ENCODE results near the gene EPS8L2.
"Not testable (repeated sequence)": the region's sequence is repeated elsewhere in the genome, so short reads cannot be mapped to it uniquely, and the experiment has no call there.

EPS8L2 gene

GRCh38 chr11:725624-726202 lies 19.7 kb downstream of the EPS8L2 start:
- no peak for DNase-seq (ENCODE audit: low read depth, low spot score)

- no peak for DNase-seq (ENCODE audit: low read depth, low spot score)
Observed at GRCh38 chr11:726278-727220, 20.5 kb downstream of the EPS8L2 start.

GRCh38 chr11:727281-727701 lies 21.3 kb downstream of the EPS8L2 start:
- no peak for DNase-seq (ENCODE audit: low read depth, low spot score)

DNA sequence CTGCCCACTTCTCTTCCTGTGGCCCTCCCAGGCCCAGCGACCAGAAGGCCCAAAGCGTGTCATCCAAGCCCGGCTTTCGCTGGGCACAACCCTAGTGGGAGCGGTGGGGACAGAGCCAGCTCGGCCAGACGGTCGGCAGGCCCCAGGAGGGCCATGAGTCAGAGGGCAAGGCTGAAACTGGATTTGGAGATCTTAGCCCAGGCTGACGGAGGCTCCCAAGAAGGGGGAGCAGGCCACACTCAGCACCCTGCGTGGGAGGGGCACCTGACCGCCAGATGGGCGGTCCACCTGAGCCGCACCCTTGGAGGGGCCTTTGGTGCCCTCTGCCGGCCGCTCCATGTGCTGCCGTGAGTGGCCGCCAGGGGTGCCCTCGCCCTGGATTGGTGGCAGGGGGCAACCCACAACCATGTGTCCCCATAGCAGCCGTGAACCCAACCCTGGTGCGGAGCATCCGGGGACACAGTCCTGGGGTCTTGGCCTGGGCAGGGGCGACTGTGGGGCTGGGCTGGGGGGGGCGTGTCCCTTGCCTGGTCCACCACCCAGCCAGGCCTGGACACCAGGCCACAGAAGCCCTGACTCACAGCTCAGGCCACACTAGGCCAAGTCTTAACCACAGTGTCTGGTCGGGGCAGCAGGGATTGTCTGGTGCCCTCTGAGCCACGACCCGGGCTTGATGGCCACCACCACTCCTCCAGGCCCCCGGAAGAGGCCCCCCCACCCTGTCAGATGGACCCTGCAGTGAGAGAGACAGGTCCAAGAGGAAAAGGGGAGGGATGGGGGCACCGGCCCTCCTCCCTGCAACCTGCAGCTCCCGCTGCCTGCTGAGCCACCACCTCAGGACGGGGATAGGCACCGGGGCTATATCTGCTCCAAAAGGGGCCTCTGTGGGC lies 22.1 kb downstream of the EPS8L2 start:
- DNase-seq (ENCODE audit: low read depth, low spot score) = peak; percentile 87

DNA sequence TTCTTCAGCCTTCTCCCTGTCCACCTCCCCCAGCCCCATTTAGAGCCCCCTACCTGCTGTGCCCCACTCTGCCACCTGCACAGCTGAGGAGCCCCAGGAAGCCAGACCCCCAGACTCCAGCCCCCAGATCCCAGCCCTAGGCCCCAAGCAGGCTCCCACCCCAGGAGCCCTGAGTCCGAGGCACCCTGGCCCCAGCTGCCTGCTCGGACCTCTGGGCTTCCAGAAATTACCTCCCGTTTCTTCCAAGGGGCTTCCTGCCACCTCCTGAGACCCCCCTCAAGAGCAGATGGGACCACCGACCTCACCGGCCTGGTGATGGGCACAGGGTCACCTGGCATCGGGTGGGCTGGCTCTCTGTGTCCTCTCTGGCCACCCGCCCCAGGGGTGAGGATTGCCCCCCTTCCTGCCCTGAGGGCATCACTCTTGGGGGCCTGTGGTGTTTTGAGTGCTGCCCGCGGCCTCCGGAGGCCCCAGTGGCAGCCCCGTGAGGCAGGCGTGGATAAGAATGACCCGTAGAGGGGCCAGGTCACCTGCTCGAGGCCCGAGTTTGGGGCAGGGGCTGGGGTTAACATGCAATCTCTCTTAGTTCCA lies 23.0 kb downstream of the EPS8L2 start:
- DNase-seq (ENCODE audit: low read depth, low spot score) = no peak

DNA sequence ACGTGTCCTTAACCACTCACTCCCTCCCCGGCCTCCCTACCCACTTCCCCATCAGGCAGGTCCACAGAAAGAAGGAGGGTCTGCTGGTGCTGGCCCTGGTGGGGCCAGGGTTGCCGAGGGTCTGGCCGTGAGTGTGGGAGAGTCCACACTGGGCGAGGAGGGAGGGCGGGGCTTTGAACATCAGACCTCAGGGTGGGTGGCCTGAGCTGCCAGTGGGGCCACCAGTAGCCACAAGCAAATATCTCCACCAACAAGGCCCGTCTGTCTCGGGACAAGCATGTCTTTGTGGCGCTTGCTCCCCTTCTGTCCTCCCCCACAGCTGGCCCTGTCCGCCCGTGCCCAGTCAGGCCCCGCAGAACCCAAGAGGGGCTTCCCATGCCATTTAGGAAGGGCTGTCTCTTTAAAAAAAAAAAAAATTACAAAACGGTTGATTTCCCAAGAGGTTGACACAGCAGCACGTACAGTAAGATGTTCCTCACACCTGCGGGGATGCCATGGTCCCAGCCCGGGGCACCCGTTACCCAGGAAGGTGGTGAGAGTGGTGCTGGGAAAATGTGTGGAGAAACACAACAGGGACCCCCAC lies 23.6 kb downstream of the EPS8L2 start:
- DNase-seq (ENCODE audit: low read depth, low spot score) = no peak

GRCh38 chr11:733072-733471 lies 27.0 kb downstream of the EPS8L2 start:
- no peak for DNase-seq (ENCODE audit: low read depth, low spot score)

GRCh38 chr11:734541-734940 lies 28.5 kb downstream of the EPS8L2 start:
- DNase-seq (ENCODE audit: low read depth, low spot score) = not testable (repeated sequence)

GRCh38 chr11:737366-737765 lies 31.3 kb downstream of the EPS8L2 start:
- no peak for DNase-seq (ENCODE audit: low read depth, low spot score)

DNA sequence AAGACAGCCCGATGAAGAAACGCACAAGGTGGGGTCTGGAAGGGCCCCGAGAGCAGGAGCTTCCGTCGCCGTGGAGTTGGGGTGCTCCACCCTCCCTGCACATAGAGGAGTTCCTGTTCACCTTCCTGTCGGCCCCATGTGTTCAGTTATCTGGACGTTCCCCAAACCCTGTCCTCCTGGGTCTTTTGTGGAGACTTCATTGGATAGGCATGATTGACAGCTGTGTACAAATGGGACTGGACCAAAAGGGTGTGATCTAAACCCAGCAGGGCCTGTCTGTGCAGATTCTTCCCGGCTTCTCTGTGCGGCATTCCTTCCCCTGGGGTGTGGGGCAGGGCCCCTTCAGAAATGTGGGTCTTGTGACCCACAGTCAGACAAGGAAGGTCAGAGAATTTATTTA lies 31.9 kb downstream of the EPS8L2 start:
- peak; percentile 61 for DNase-seq (ENCODE audit: low read depth, low spot score)

GRCh38 chr11:742156-742546 lies 36.1 kb downstream of the EPS8L2 start:
- DNase-seq (ENCODE audit: low read depth, low spot score) = no peak

DNA sequence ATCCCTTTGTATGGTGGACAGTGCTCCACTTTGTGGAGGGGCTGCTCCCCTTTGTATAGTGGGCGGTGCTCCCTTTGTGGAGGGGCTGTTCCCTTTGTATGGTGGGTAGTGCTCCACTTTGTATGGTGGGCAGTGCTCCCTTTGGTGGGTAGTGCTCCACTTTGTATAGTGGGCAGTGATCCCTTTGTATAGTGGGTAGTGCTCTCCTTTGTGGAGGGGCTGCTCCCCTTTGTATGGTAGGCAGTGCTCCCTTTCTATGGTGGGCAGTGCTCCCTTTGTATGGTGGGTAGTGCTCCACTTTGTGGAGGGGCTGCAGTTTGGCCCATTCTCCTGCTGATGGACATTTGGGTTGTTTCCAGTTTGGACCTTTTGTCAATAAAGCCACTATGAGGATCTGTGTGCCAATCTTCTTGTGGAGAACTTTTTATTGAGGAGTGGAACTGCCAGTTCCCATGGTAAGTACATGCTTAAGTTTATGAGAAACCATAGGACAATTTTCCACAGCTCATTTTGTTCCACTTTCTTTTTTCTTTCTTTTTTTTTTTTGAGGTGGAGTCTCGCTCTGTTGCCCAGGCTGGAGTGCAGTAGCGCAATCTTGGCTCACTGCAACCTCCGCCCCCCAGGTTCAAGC lies 36.7 kb downstream of the EPS8L2 start:
- no peak for DNase-seq (ENCODE audit: low read depth, low spot score)

GRCh38 chr11:745428-745827 lies 39.4 kb downstream of the EPS8L2 start:
- DNase-seq (ENCODE audit: low read depth, low spot score) = no peak

DNA sequence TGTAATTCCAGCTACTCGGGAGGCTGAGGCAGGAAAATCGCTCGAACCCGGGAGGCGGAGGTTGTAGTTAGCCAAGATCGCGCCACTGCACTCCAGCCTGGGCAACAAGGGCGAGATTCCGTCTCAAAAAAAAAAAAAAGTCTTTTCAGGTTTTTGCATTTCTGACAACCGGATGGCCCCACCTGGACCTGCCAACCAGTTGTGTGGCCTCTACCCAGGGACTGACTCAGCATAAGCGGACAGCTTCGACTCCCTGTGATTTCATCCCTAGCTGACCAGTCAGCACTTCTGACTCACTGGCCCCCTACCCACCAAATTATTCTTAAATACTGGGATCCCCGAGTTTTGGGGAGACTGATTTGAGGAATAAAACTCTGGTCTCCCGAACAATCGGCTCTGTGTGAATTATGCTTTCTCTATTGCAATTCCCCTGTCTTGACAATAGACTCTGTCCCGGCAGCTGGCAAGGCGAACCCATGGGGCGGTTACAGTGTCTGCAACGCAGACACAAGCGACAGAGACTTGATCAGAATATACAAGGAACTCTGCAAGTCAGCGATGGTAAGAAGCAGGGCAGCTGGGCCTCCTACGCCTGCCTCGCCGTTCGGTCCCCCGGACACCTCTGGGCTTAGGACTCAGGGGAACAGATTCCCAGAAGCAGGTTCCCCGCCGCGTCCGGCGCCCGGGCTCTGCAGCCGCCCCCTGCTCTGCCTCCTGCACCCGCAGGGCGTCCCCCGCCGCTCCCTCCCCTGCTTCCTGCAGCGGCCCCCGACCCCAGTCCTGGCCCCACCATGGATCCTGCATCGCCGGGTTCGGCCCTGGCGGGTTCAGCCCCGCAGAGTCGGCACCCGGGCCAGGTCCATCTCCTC lies 40.5 kb downstream of the EPS8L2 start:
- no peak for DNase-seq (ENCODE audit: low read depth, low spot score)

DNA sequence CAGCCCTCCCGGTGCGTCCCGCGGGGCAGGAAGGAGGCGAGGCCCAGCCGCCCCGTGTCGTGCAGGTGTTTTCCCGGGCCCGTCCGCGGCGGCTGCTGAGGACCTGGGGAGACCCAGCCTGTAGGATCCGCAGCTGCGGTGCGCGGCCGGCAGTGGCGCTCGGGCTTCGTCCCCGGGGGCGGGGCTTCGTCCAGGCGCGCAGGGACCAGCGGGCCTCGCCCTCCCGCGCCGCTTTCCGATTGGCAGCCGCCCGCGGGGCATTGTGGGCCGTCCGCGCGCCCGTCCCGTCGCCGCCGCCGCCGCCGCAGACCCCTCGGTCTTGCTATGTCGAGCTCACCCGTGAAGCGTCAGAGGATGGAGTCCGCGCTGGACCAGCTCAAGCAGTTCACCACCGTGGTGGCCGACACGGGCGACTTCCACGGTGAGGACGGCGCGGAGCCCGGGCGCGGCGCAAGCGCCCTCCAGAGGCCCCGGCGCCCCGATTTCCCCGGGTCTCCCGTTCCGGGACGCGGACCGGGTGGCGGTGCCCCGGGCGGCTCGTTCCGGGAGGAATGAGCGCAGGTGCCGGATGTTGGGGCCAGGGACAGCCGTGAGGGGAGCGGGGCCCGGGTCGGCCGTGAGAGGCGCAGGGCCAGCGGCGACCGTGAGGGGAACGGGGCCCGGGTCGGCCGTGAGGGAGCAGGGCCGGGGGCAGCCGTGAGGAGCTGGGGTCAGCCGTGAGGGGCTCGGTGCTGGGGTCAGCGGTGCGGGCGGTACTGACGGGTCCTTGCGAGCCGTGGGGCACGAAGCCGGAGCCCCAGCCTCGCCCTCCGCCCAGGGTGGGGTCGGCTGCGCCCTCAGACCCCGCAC lies 41.4 kb downstream of the EPS8L2 start, which contains the start of gene TALDO1:
TSS of gene TALDO1 (plus strand) at position 307 of the 849 bp plus-strand sequence. CDS start at position 325, 18 bp downstream.
- peak; percentile 94 for DNase-seq (ENCODE audit: low read depth, low spot score)

DNA sequence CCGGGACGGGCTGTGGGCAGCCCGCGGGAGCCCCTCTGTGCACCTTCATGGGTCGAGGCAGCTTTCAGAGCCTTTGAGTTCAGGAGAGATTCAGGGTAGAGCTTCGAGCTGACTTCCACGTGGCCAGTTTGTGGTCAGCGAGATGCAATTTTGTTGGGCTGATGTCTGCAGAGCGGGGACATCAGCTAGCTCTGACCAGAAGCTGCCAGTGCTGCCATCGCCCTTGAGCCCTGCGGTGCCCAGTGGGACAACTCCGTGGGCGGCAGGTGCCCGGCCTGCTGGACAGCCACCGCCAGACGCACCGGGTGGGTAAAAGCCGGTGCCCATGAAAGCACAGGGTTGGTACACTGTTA lies 42.0 kb downstream of the EPS8L2 start:
- DNase-seq (ENCODE audit: low read depth, low spot score) = no peak

DNA sequence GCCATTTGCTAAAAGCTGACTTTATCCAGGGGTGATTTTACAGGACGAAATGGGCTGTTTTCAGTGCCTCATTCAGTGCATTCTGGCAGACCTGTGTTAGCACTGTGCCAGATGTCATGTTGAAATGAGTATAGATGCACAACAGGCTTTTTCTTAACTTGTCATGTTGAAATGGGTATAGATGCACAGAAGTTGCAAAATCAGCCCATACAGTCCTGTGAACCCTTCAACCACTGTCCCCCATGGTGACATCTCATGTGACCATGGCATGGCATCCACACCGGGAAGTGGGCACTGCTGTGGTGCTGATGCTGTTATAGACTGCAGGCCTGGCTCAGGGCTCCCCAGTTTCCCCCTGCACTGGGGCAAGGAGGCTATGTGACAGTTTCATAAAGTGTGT lies 43.7 kb downstream of the EPS8L2 start:
- DNase-seq (ENCODE audit: low read depth, low spot score) = no peak

- no peak for DNase-seq (ENCODE audit: low read depth, low spot score)
Observed at GRCh38 chr11:760236-760635, 54.2 kb downstream of the EPS8L2 start.

All from ELF-1 (cell line).